SK-N-MC (cell line): Measurements from ENCODE around the gene SNAPC2.

Experiments used
- DNase-seq: peaks from one replicate; pipeline ENCODE4 v3.0.0-alpha.2; 2011; ENCODE audit warnings: low read depth, low spot score
- H3K27ac ChIP-seq: fragments of 200-600 bp; sonication (generic); 2 replicates; pipeline ENCODE4 v1.5.1; 2016; ENCODE audit warnings: mixed run types
- H3K36me3 ChIP-seq: fragments of 200-600 bp; sonication (generic); 2 replicates; pipeline ENCODE4 v1.6.1; 2017; ENCODE audit warnings: antibody characterized with exemption, low read length, mixed read lengths; ENCODE audit not compliant: insufficient read depth
- H3K4me3 ChIP-seq: fragments of 200-600 bp; sonication (generic); 2 replicates; pipeline ENCODE4 v1.5.1; 2016
- H3K9ac ChIP-seq: fragments of 200-600 bp; sonication (generic); 2 replicates; pipeline ENCODE4 v1.8.0; 2017; ENCODE audit warnings: mixed run types, mixed read lengths; ENCODE audit not compliant: insufficient read length
- H3K9me3 ChIP-seq: fragments of 200-600 bp; sonication (generic); 2 replicates; pipeline ENCODE4 v1.6.1; 2017; ENCODE audit warnings: low read depth, mild to moderate bottlenecking, antibody characterized with exemption, low read length, moderate library complexity, mixed read lengths
- EZH2 ChIP-seq: fragments of 200-600 bp; sonication (generic); IDR thresholded peaks from one replicate; pipeline ENCODE4 v1.6.1; 2017; ENCODE audit warnings: antibody characterized with exemption
- FOXP2 ChIP-seq: optimal IDR thresholded peaks from 2 replicates; pipeline ENCODE3; 2011; ENCODE audit warnings: mild to moderate bottlenecking, moderate library complexity; ENCODE audit not compliant: insufficient read depth; ENCODE audit errors: extremely low read length, control extremely low read depth
- POLR2AphosphoS5 ChIP-seq: IDR thresholded peaks from 2 replicates; pipeline ENCODE4 v1.6.1; 2012; ENCODE audit warnings: mild to moderate bottlenecking, low read depth, low read length, borderline replicate concordance

The SNAPC2 gene

DNA sequence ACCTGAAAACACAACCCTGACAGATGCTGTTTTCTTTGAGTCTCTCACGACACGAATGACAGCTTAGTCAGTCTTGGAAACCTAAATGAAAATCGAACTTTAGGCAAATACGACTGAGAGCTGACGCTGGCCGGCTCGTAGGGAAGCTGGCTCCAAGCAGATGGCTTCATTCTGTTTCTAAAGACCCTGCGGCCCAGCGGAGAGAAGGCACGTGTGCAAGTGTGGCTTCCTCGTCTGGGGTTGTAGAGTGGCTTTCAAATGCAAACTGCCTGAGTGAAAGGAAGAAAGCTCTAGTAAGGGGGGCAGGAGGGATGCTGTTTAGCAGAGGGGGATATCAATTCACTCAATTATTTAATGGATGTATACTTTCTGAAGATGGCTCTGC lies 49.4 kb downstream of the SNAPC2 start:
- Histone ChIP-seq H3K27ac (no peak overlapping the region), H3K36me3 (peaks cover 54% of the 10 kb centered on the region; the same call in 1 of the 2 replicates), H3K9ac (no peak overlapping the region), H3K4me3 (no peak overlapping the region), H3K9me3 (no peaks in the 10 kb centered on the region)
- DNase-seq = no peak
- no peak for TF ChIP-seq EZH2
- TF ChIP-seq POLR2AphosphoS5 = no peak
- no peak for TF ChIP-seq FOXP2

GRCh38 chr19:7970716-7971448 lies 50.7 kb downstream of the SNAPC2 start:
- H3K36me3 ChIP-seq = peaks cover 42% of the 10 kb centered on the region; the same call in 1 of the 2 replicates
- H3K4me3 ChIP-seq = no peak overlapping the region
- H3K27ac ChIP-seq = no peak overlapping the region
- TF ChIP-seq FOXP2 = no peak
- TF ChIP-seq POLR2AphosphoS5 = no peak
- no peak for TF ChIP-seq EZH2
- no peaks in the 10 kb centered on the region for H3K9me3 ChIP-seq
- DNase-seq = no peak
- no peak overlapping the region for H3K9ac ChIP-seq

- no peaks in the 10 kb centered on the region for H3K9me3 ChIP-seq
- no peak for DNase-seq
- H3K36me3 ChIP-seq = peaks cover 34% of the 10 kb centered on the region; the same call in 1 of the 2 replicates
- no peak overlapping the region for H3K9ac ChIP-seq
- no peak overlapping the region for H3K27ac ChIP-seq
- H3K4me3 ChIP-seq = no peak overlapping the region
- no peak for TF ChIP-seq EZH2
- TF ChIP-seq FOXP2 = no peak
Measured at GRCh38 chr19:7971553-7972520, 51.7 kb downstream of the SNAPC2 start.
